WTC11 (cell line): ENCODE measurements around the gene NOTUM. TPM values are rescaled to one million over a fixed set of nuclear protein-coding genes. Genes with fewer than 3 reads are reported as not detected.

Source experiments
- ATAC-seq: fragments of 200-7000 bp; cut with Tn5 transposase; 2 replicates; pipeline ENCODE4 v1.10.0; 2021; ENCODE audit warnings: mild to moderate bottlenecking, moderate library complexity
- CTCF ChIA-PET: fragments of 300-600 bp; sonication (Branson Sonifier 250); formaldehyde crosslinking; loops from one replicate; lab custom pipeline; 2021; ENCODE audit warnings: antibody characterized with exemption; lab: Charles Lee
- POLR2A ChIA-PET: fragments of 350-600 bp; sonication (Branson Sonifier 250); formaldehyde crosslinking; loops from one replicate; lab custom pipeline; 2021; ENCODE audit warnings: antibody characterized with exemption; lab: Charles Lee
- DNase-seq: peaks from one replicate; pipeline ENCODE4 v3.0.0; 2021; ENCODE audit warnings: low spot score
- H3K27ac Mint-ChIP-seq: 2 replicates; pipeline ENCODE4 v1.8.0; 2021; ENCODE audit warnings: mixed read lengths
- H3K27me3 Mint-ChIP-seq: 2 replicates; pipeline ENCODE4 v1.8.0; 2021; ENCODE audit warnings: low read depth, mild to moderate bottlenecking, moderate library complexity, mixed read lengths
- H3K36me3 Mint-ChIP-seq: 2 replicates; pipeline ENCODE4 v1.8.0; 2021; ENCODE audit warnings: mixed read lengths
- H3K4me1 Mint-ChIP-seq: 2 replicates; pipeline ENCODE4 v1.8.0; 2022; ENCODE audit warnings: mixed read lengths
- H3K4me3 Mint-ChIP-seq: 2 replicates; pipeline ENCODE4 v1.8.0; 2021; ENCODE audit warnings: mild to moderate bottlenecking, moderate library complexity, mixed read lengths
- H3K9me3 Mint-ChIP-seq: 2 replicates; pipeline ENCODE4 v1.8.0; 2021; ENCODE audit warnings: mixed read lengths
- ATF1 ChIP-seq: sonication (generic); formaldehyde crosslinking; IDR thresholded peaks from 2 replicates; pipeline ENCODE4 v1.8.1; 2023; ENCODE audit warnings: mild to moderate bottlenecking, moderate library complexity, missing genetic modification reagents
- CBFB ChIP-seq: sonication (generic); formaldehyde crosslinking; IDR thresholded peaks from 2 replicates; pipeline ENCODE4 v1.8.1; 2022; ENCODE audit warnings: mild to moderate bottlenecking, low read depth, missing genetic modification reagents
- CREB1 ChIP-seq: sonication (generic); formaldehyde crosslinking; IDR thresholded peaks from 2 replicates; pipeline ENCODE4 v1.8.0; 2023; ENCODE audit warnings: mild to moderate bottlenecking, missing genetic modification reagents
- CREM ChIP-seq: sonication (generic); formaldehyde crosslinking; IDR thresholded peaks from 2 replicates; pipeline ENCODE4 v1.8.1; 2022; ENCODE audit warnings: mild to moderate bottlenecking, missing genetic modification reagents, moderate library complexity
- ETV6 ChIP-seq: sonication (generic); formaldehyde crosslinking; IDR thresholded peaks from 2 replicates; pipeline ENCODE4 v1.8.1; 2022; ENCODE audit warnings: mild to moderate bottlenecking, missing genetic modification reagents
- FOXJ3 ChIP-seq: sonication (generic); formaldehyde crosslinking; IDR thresholded peaks from 2 replicates; pipeline ENCODE4 v1.9.0; 2021; ENCODE audit warnings: missing genetic modification reagents, mild to moderate bottlenecking, borderline replicate concordance
- NR1H2 ChIP-seq: sonication (generic); formaldehyde crosslinking; IDR thresholded peaks from 2 replicates; pipeline ENCODE4 v1.9.0; 2021; ENCODE audit warnings: mild to moderate bottlenecking, moderate library complexity, missing genetic modification reagents
- RELA ChIP-seq: sonication (generic); formaldehyde crosslinking; IDR thresholded peaks from 2 replicates; pipeline ENCODE4 v1.8.1; 2022; ENCODE audit warnings: missing genetic modification reagents, mild to moderate bottlenecking, borderline replicate concordance
- RORB ChIP-seq: fragments of 250-450 bp; sonication (Bioruptor Pico); IDR thresholded peaks from 2 replicates; pipeline ENCODE4 v1.9.0; 2021; ENCODE audit warnings: mild to moderate bottlenecking
- SP1 ChIP-seq: sonication (generic); formaldehyde crosslinking; conservative IDR thresholded peaks from 2 replicates; pipeline ENCODE4 v1.8.1; 2022; ENCODE audit warnings: missing genetic modification reagents
- ZBTB21 ChIP-seq: sonication (generic); formaldehyde crosslinking; IDR thresholded peaks from 2 replicates; pipeline ENCODE4 v1.8.1; 2023; ENCODE audit warnings: mild to moderate bottlenecking, missing genetic modification reagents, borderline replicate concordance
- ZNF671 ChIP-seq: fragments of 250-450 bp; sonication (Bioruptor Pico); IDR thresholded peaks from 2 replicates; pipeline ENCODE4 v1.8.0; 2021; ENCODE audit warnings: mild to moderate bottlenecking
- total RNA-seq: library from RNA; stranded (reverse); gene quantifications from 3 replicates; pipeline ENCODE4 v1.2.3, GENCODE V29; 2021
- TF ChIP-seq, protein P1 (sequence below): sonication (generic); formaldehyde crosslinking; conservative IDR thresholded peaks from 2 replicates; pipeline ENCODE4 v1.8.1; 2022; ENCODE audit warnings: mild to moderate bottlenecking, missing genetic modification reagents
- TF ChIP-seq, protein P2 (sequence below): fragments of 250-450 bp; sonication (Bioruptor Pico); IDR thresholded peaks from 2 replicates; pipeline ENCODE4 v1.8.0; 2021; ENCODE audit warnings: mild to moderate bottlenecking
- TF ChIP-seq, protein P3 (sequence below): sonication (generic); formaldehyde crosslinking; IDR thresholded peaks from 2 replicates; pipeline ENCODE4 v1.8.1; 2022; ENCODE audit warnings: low read depth, mild to moderate bottlenecking, moderate library complexity, missing genetic modification reagents, borderline replicate concordance
- TF ChIP-seq, protein P4 (sequence below): sonication (generic); formaldehyde crosslinking; IDR thresholded peaks from 2 replicates; pipeline ENCODE4 v1.8.1; 2022; ENCODE audit warnings: mild to moderate bottlenecking, moderate library complexity, missing genetic modification reagents
- TF ChIP-seq, protein P5 (sequence below): fragments of 250-450 bp; sonication (Bioruptor Pico); IDR thresholded peaks from 2 replicates; pipeline ENCODE4 v1.9.0; 2021; ENCODE audit warnings: mild to moderate bottlenecking, borderline replicate concordance
- TF ChIP-seq, protein P6 (sequence below): sonication (generic); formaldehyde crosslinking; IDR thresholded peaks from 2 replicates; pipeline ENCODE4 v1.8.1; 2023; ENCODE audit warnings: mild to moderate bottlenecking, missing genetic modification reagents, moderate library complexity
- TF ChIP-seq, protein P7 (sequence below): sonication (generic); formaldehyde crosslinking; IDR thresholded peaks from 2 replicates; pipeline ENCODE4 v1.8.1; 2023; ENCODE audit warnings: mild to moderate bottlenecking, missing genetic modification reagents, borderline replicate concordance

The NOTUM gene
- total RNA-seq, 1 experiment from 2014 or later = 1.7 TPM

DNA sequence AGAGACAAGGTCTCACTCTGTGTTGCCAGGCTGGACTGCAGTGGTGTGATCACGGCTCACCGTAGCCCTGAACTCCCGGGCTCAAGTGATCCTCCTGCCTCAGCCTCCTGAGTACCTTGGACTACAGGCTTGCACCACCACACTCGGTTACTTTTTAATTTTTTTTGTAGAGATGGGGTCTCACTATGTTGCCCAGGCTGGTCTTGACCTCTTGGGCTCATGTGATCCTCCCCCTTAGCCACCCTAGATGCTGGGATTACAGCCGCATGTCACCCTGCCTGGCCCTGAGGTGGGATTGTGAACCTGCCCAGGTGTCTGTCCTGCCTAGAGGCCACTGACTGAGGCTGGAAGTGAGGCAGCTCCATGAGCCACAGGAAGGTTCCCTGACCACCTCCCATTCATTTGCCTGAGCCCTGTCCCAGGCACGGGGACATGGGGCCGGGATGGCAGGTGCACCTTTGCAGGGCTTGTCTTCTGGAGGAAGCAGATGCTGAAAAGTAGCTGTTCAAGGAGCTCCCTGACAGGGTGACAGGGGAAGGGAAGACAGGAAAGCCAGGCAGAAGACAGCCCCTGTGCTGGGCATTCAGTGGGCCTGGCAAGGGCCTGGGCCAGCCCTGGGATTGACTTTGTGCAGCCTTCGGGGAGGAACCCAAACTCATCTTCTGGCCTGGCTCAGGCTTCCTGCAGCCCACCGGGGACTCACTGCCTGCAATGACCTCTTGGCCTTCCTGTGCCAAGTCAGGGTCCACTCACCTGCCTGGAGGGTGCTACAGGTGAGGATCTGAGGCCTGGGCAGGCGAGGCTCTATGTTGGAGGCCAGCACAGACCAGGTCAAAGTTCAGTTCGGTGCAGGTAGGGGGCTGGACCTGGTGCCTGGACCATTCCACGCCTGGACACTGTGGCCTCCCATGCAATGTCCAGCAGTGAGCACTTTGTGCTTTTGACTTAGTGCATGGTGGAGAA is 8.1 kb upstream of the NOTUM start:
- CTCF ChIA-PET = interaction anchor here (1.3 to 2.6 kb wide), 3 partner anchors 9 to 69 kb away, joined by 3 to 8 read pairs (median 6); partner anchors contain the start of gene DCXR
- TF ChIP-seq RELA (no peak), ZNF671 (CRISPR knock-in tag) (no peak), CREM (CRISPR knock-in tag) (no peak), SP1 (CRISPR knock-in tag) (no peak)
- TF ChIP-seq, protein P1, sequence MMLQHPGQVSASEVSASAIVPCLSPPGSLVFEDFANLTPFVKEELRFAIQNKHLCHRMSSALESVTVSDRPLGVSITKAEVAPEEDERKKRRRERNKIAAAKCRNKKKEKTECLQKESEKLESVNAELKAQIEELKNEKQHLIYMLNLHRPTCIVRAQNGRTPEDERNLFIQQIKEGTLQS (CRISPR knock-in tag) = no peak
- TF ChIP-seq, protein P2, sequence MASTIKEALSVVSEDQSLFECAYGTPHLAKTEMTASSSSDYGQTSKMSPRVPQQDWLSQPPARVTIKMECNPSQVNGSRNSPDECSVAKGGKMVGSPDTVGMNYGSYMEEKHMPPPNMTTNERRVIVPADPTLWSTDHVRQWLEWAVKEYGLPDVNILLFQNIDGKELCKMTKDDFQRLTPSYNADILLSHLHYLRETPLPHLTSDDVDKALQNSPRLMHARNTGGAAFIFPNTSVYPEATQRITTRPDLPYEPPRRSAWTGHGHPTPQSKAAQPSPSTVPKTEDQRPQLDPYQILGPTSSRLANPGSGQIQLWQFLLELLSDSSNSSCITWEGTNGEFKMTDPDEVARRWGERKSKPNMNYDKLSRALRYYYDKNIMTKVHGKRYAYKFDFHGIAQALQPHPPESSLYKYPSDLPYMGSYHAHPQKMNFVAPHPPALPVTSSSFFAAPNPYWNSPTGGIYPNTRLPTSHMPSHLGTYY (CRISPR knock-in tag) = no peak
- TF ChIP-seq, protein P3, sequence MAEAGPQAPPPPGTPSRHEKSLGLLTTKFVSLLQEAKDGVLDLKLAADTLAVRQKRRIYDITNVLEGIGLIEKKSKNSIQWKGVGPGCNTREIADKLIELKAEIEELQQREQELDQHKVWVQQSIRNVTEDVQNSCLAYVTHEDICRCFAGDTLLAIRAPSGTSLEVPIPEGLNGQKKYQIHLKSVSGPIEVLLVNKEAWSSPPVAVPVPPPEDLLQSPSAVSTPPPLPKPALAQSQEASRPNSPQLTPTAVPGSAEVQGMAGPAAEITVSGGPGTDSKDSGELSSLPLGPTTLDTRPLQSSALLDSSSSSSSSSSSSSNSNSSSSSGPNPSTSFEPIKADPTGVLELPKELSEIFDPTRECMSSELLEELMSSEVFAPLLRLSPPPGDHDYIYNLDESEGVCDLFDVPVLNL (CRISPR knock-in tag) = no peak
- TF ChIP-seq, protein P4, sequence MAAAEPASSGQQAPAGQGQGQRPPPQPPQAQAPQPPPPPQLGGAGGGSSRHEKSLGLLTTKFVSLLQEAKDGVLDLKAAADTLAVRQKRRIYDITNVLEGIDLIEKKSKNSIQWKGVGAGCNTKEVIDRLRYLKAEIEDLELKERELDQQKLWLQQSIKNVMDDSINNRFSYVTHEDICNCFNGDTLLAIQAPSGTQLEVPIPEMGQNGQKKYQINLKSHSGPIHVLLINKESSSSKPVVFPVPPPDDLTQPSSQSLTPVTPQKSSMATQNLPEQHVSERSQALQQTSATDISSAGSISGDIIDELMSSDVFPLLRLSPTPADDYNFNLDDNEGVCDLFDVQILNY (CRISPR knock-in tag) = no peak
- TF ChIP-seq, all 79 proteins: peak for 0
- H3K27ac Mint-ChIP-seq = no peak overlapping the region

DNA sequence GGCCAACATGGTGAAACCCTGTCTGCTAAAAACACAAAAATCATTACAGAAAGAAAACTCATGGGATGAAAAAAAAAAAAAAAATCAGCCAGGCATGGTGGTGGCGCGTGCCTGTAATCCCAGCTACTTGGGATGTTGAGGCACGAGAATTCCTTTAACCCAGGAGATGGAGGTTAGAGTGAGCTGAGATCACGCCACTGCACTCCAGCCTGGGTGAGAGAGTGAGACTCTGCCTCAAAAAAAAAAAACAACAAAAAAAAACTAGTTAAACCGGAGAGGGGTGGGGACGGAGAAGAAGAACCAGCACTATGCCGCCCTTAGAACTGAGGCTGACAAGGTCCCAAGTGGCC is 7.4 kb upstream of the NOTUM start:
- ATAC-seq = no peak
- ChIA-PET CTCF (interaction anchor here (1.3 to 2.6 kb wide), 4 partner anchors 9 to 69 kb away, joined by 3 to 13 read pairs (median 7); partner anchors contain the start of gene DCXR), POLR2A (interaction anchor here (2.1 kb wide), 1 partner anchor 8 kb away, joined by 7 read pairs; no protein-coding TSS in a partner anchor)
- H3K27me3 Mint-ChIP-seq = peaks cover 66% of the 10 kb centered on the region
- 0 out of 2 replicates have a peak, but pooled peaks cover 4% of the 10 kb centered on the region for H3K36me3 Mint-ChIP-seq
- no peak for DNase-seq
- H3K4me3 Mint-ChIP-seq = peak overlapping the region; percentile 42
- peaks cover 11% of the 10 kb centered on the region for H3K4me1 Mint-ChIP-seq
- peaks cover 7% of the 10 kb centered on the region; the same call in 1 of the 2 replicates for H3K9me3 Mint-ChIP-seq
- H3K27ac Mint-ChIP-seq = no peak overlapping the region
- TF ChIP-seq, protein P5, sequence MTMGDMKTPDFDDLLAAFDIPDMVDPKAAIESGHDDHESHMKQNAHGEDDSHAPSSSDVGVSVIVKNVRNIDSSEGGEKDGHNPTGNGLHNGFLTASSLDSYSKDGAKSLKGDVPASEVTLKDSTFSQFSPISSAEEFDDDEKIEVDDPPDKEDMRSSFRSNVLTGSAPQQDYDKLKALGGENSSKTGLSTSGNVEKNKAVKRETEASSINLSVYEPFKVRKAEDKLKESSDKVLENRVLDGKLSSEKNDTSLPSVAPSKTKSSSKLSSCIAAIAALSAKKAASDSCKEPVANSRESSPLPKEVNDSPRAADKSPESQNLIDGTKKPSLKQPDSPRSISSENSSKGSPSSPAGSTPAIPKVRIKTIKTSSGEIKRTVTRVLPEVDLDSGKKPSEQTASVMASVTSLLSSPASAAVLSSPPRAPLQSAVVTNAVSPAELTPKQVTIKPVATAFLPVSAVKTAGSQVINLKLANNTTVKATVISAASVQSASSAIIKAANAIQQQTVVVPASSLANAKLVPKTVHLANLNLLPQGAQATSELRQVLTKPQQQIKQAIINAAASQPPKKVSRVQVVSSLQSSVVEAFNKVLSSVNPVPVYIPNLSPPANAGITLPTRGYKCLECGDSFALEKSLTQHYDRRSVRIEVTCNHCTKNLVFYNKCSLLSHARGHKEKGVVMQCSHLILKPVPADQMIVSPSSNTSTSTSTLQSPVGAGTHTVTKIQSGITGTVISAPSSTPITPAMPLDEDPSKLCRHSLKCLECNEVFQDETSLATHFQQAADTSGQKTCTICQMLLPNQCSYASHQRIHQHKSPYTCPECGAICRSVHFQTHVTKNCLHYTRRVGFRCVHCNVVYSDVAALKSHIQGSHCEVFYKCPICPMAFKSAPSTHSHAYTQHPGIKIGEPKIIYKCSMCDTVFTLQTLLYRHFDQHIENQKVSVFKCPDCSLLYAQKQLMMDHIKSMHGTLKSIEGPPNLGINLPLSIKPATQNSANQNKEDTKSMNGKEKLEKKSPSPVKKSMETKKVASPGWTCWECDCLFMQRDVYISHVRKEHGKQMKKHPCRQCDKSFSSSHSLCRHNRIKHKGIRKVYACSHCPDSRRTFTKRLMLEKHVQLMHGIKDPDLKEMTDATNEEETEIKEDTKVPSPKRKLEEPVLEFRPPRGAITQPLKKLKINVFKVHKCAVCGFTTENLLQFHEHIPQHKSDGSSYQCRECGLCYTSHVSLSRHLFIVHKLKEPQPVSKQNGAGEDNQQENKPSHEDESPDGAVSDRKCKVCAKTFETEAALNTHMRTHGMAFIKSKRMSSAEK (CRISPR knock-in tag) = no peak
- TF ChIP-seq ETV6 (CRISPR knock-in tag) (no peak), CREB1 (CRISPR knock-in tag) (no peak), ZBTB21 (no peak), CREM (CRISPR knock-in tag) (no peak), FOXJ3 (CRISPR knock-in tag) (no peak), CBFB (CRISPR knock-in tag) (no peak), ATF1 (no peak), NR1H2 (no peak), RORB (CRISPR knock-in tag) (no peak)
- TF ChIP-seq, protein P6, sequence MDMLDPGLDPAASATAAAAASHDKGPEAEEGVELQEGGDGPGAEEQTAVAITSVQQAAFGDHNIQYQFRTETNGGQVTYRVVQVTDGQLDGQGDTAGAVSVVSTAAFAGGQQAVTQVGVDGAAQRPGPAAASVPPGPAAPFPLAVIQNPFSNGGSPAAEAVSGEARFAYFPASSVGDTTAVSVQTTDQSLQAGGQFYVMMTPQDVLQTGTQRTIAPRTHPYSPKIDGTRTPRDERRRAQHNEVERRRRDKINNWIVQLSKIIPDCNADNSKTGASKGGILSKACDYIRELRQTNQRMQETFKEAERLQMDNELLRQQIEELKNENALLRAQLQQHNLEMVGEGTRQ (CRISPR knock-in tag) = no peak
- TF ChIP-seq, protein P7, sequence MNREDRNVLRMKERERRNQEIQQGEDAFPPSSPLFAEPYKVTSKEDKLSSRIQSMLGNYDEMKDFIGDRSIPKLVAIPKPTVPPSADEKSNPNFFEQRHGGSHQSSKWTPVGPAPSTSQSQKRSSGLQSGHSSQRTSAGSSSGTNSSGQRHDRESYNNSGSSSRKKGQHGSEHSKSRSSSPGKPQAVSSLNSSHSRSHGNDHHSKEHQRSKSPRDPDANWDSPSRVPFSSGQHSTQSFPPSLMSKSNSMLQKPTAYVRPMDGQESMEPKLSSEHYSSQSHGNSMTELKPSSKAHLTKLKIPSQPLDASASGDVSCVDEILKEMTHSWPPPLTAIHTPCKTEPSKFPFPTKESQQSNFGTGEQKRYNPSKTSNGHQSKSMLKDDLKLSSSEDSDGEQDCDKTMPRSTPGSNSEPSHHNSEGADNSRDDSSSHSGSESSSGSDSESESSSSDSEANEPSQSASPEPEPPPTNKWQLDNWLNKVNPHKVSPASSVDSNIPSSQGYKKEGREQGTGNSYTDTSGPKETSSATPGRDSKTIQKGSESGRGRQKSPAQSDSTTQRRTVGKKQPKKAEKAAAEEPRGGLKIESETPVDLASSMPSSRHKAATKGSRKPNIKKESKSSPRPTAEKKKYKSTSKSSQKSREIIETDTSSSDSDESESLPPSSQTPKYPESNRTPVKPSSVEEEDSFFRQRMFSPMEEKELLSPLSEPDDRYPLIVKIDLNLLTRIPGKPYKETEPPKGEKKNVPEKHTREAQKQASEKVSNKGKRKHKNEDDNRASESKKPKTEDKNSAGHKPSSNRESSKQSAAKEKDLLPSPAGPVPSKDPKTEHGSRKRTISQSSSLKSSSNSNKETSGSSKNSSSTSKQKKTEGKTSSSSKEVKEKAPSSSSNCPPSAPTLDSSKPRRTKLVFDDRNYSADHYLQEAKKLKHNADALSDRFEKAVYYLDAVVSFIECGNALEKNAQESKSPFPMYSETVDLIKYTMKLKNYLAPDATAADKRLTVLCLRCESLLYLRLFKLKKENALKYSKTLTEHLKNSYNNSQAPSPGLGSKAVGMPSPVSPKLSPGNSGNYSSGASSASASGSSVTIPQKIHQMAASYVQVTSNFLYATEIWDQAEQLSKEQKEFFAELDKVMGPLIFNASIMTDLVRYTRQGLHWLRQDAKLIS = no peak

More for the DNA sequence above, 8.1 kb upstream of the NOTUM start:
- DNase-seq (no peak), ATAC-seq (no peak)
- H3K4me1 Mint-ChIP-seq = peaks cover 11% of the 10 kb centered on the region
- H3K36me3 Mint-ChIP-seq = 0 out of 2 replicates have a peak, but pooled peaks cover 4% of the 10 kb centered on the region
- no peak overlapping the region for H3K4me3 Mint-ChIP-seq
- H3K27me3 Mint-ChIP-seq = peaks cover 66% of the 10 kb centered on the region
- POLR2A ChIA-PET = interaction anchor here (2.1 kb wide), 1 partner anchor 8 kb away, joined by 7 read pairs; no protein-coding TSS in a partner anchor
- peaks cover 13% of the 10 kb centered on the region for H3K9me3 Mint-ChIP-seq
